Neural crest cell (in vitro differentiated cells): ENCODE data around the gene MUL1. TPM values are rescaled to one million over a fixed set of nuclear protein-coding genes. Genes with fewer than 3 reads are reported as not detected.

ENCODE experiments used
- DNase-seq: peaks from one replicate; pipeline ENCODE4 v3.0.0; 2021; ENCODE audit warnings: low read depth, mixed read lengths, low spot score
- H3K27ac Mint-ChIP-seq: one replicate; pipeline ENCODE4 v1.8.0; 2021; ENCODE audit warnings: mild to moderate bottlenecking, mixed read lengths; ENCODE audit not compliant: unreplicated experiment
- H3K27me3 Mint-ChIP-seq: 2 replicates; pipeline ENCODE4 v1.8.0; 2021; ENCODE audit warnings: low read depth, mild to moderate bottlenecking, mixed read lengths
- H3K36me3 Mint-ChIP-seq: 2 replicates; pipeline ENCODE4 v1.8.0; 2021; ENCODE audit warnings: low read depth, mild to moderate bottlenecking, mixed read lengths
- H3K4me1 Mint-ChIP-seq: 2 replicates; pipeline ENCODE4 v1.8.0; 2021; ENCODE audit warnings: mixed read lengths
- H3K4me3 Mint-ChIP-seq: one replicate; pipeline ENCODE4 v1.8.0; 2021; ENCODE audit warnings: mild to moderate bottlenecking, mixed read lengths
- H3K9me3 Mint-ChIP-seq: 2 replicates; pipeline ENCODE4 v1.8.0; 2021; ENCODE audit warnings: mixed read lengths
- CTCF ChIP-seq: fragments of 200-600 bp; sonication (generic); conservative IDR thresholded peaks from 2 replicates; pipeline ENCODE4 v1.5.0; 2021; ENCODE audit warnings: antibody characterized with exemption, mild to moderate bottlenecking
- total RNA-seq: library from RNA; stranded (reverse); gene quantifications from 2 replicates; pipeline ENCODE4 v1.2.1, GENCODE V29; 2021

MUL1 gene
- total RNA-seq, 1 donor from 2014 or later: 27.6 TPM

- no peak for DNase-seq
- Mint-ChIP-seq H3K9me3 (no peaks in the 10 kb centered on the region), H3K4me3 (peak overlapping the region; percentile 28), H3K4me1 (peaks cover 43% of the 10 kb centered on the region), H3K36me3 (no peaks in the 10 kb centered on the region), H3K27me3 (peaks cover 5% of the 10 kb centered on the region), H3K27ac (no peak overlapping the region)
- TF ChIP-seq CTCF: no peak
These were observed 33.0 kb downstream of the MUL1 start for GRCh38 chr1:20474996-20475395.

GRCh38 chr1:20474333-20474975, 33.5 kb downstream of the MUL1 start:
- Mint-ChIP-seq H3K4me1 (peaks cover 38% of the 10 kb centered on the region), H3K9me3 (no peaks in the 10 kb centered on the region), H3K4me3 (peak overlapping the region; percentile 28), H3K27me3 (peaks cover 9% of the 10 kb centered on the region), H3K36me3 (no peaks in the 10 kb centered on the region), H3K27ac (peak overlapping the region; percentile 27)
- no peak for DNase-seq
- no peak for TF ChIP-seq CTCF

DNA sequence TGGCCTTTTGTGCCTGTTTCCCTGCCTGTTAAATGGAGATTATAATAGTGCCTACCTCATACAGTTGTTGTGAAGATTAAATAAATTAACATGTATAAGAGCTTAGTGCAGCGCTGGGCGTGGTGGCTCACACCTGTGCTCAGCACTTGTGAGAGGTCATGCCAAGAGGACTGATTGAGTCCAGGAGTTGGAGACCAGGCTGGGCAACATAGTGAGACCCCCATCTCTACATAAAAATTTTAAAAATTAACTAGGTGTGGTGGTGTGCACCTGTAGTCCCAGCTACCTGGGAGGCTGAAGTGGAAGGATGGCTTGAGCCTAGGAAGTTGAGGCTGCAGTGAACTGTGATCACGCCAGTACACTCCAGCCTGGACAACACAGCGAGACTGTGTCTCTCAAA, 34.1 kb downstream of the MUL1 start:
- no peaks in the 10 kb centered on the region for H3K9me3 Mint-ChIP-seq
- peaks cover 13% of the 10 kb centered on the region for H3K27me3 Mint-ChIP-seq
- H3K27ac Mint-ChIP-seq: peak overlapping the region; percentile 27
- peaks cover 33% of the 10 kb centered on the region for H3K4me1 Mint-ChIP-seq
- peak overlapping the region; percentile 75 for H3K4me3 Mint-ChIP-seq
- H3K36me3 Mint-ChIP-seq: no peaks in the 10 kb centered on the region
- TF ChIP-seq CTCF: no peak
- no peak for DNase-seq

- peak overlapping the region; percentile 75 for H3K4me3 Mint-ChIP-seq
These were observed 34.9 kb downstream of the MUL1 start for GRCh38 chr1:20472860-20473711.

DNA sequence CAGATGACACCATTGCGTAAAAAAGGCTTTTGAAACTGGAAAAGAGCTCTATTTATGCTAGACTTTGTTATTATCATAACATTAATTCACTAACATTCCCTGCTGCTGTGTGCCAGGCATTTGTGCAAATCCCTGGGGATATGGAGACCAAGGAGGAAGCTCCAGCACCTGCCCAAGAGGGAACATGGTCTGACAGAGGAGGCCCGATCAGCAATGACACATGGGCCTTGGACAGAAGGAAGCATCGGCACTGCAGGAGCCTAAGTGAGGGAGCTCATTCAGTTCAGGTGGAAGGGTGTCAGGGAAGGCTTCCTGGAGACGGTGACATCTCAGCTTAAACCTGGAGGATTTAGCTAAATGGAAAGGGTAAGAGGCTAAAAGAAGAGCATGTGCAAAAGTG, 35.8 kb downstream of the MUL1 start:
- DNase-seq: no peak
- no peak for TF ChIP-seq CTCF
- Mint-ChIP-seq H3K36me3 (no peaks in the 10 kb centered on the region), H3K27me3 (peaks cover 28% of the 10 kb centered on the region), H3K4me1 (peaks cover 21% of the 10 kb centered on the region), H3K27ac (no peak overlapping the region), H3K4me3 (no peak overlapping the region), H3K9me3 (no peaks in the 10 kb centered on the region)

More at GRCh38 chr1:20472860-20473711, 34.9 kb downstream of the MUL1 start:
- no peak overlapping the region for H3K27ac Mint-ChIP-seq
- H3K27me3 Mint-ChIP-seq: peaks cover 21% of the 10 kb centered on the region
- DNase-seq: peak; percentile 82
- peaks cover 29% of the 10 kb centered on the region for H3K4me1 Mint-ChIP-seq
- TF ChIP-seq CTCF: no peak
- H3K9me3 Mint-ChIP-seq: no peaks in the 10 kb centered on the region
- no peaks in the 10 kb centered on the region for H3K36me3 Mint-ChIP-seq
